Ovary (tissue), 3 donors: ENCODE results near the gene LAMA2.

Experiments
- CTCF ChIP-seq, 3 donors: fragments of 450-650 bp in 2 of 3; fragments of 200-600 bp in 1 of 3; IDR thresholded peaks; one replicate each; pipeline versions ENCODE4 v1.5.1 to v1.8.0; 2016 to 2022; ENCODE audit warnings: antibody characterized with exemption in 3 of 3, mild to moderate bottlenecking in 1 of 3
- EP300 ChIP-seq: sonication (generic); formaldehyde crosslinking; IDR thresholded peaks from one replicate; pipeline ENCODE4 v1.6.1; 2017; ENCODE audit warnings: antibody characterized with exemption
- POLR2A ChIP-seq: fragments of 450-650 bp; IDR thresholded peaks from one replicate; pipeline ENCODE4 v1.6.1; 2017; ENCODE audit warnings: antibody characterized with exemption, mild to moderate bottlenecking, moderate library complexity
- donor health status: DM: no; HTN: no; CAD: no.

GRCh38 chr6:128990915-128991314 is 108.0 kb downstream of the LAMA2 start:
- TF ChIP-seq CTCF (IDR thresholded peaks at IDR 0.05) (no peak), POLR2A (no peak), EP300 (no peak)
